Keratinocyte (primary cell): Measurements from ENCODE around the gene MAT1A. TPM values are rescaled to one million over a fixed set of nuclear protein-coding genes. Genes with fewer than 3 reads are reported as not detected.

Experiments
- DNase-seq: peaks from one replicate; pipeline ENCODE4 v3.0.0-alpha.2; 2011; ENCODE audit warnings: low read depth, missing footprints, low spot score
- FAIRE-seq: peaks from 2 replicates; lab custom pipeline; 2011; peaks lifted over from hg19 to GRCh38; lab: Jason Lieb, UNC
- H2AFZ ChIP-seq: 2 replicates; pipeline ENCODE4 v1.6.0; 2012; ENCODE audit warnings: low read length, control low read depth, inconsistent platforms; ENCODE audit not compliant: control insufficient read depth
- H3K27ac ChIP-seq: 2 replicates; pipeline ENCODE4 v1.5.1; 2011; ENCODE audit warnings: low read length; ENCODE audit not compliant: control insufficient read depth, insufficient read depth
- H3K27me3 ChIP-seq: 3 replicates; pipeline ENCODE4 v1.6.0; 2011; ENCODE audit warnings: low read length; ENCODE audit not compliant: control insufficient read depth, insufficient read depth; ENCODE audit errors: extremely low read depth
- H3K36me3 ChIP-seq, 2 experiments: 2 replicates in 1 of 2; 3 replicates in 1 of 2; pipeline ENCODE4 v1.5.1; 2011; ENCODE audit warnings: low read length in 2 of 2, mild to moderate bottlenecking in 1 of 2; ENCODE audit not compliant: control insufficient read depth in 2 of 2, insufficient read depth in 2 of 2; ENCODE audit errors: extremely low read depth in 1 of 2
- H3K4me1 ChIP-seq: 3 replicates; pipeline ENCODE4 v1.5.1; 2011; ENCODE audit warnings: low read length; ENCODE audit not compliant: control insufficient read depth, insufficient read depth; ENCODE audit errors: extremely low read depth
- H3K4me2 ChIP-seq: 3 replicates; pipeline ENCODE4 v1.6.0; 2011; ENCODE audit warnings: low read depth, low read length; ENCODE audit not compliant: control insufficient read depth, insufficient read depth; ENCODE audit errors: extremely low read depth
- H3K4me3 ChIP-seq, 3 experiments: fragments of 200-600 bp in 1 of 3; sonication (generic) in 1 of 3; 2 replicates in 2 of 3; 3 replicates in 1 of 3; pipeline ENCODE4 v1.5.1; 2011 to 2016; ENCODE audit warnings: low read length in 3 of 3, mild to moderate bottlenecking in 3 of 3, control low read depth in 2 of 3, inconsistent platforms in 1 of 3, low read depth in 1 of 3, mixed read lengths in 1 of 3, mixed run types in 1 of 3, moderate library complexity in 1 of 3; ENCODE audit not compliant: control insufficient read depth in 2 of 3, insufficient read depth in 2 of 3; ENCODE audit errors: extremely low read depth in 1 of 3
- H3K79me2 ChIP-seq: 2 replicates; pipeline ENCODE4 v1.6.0; 2012; ENCODE audit warnings: low read length; ENCODE audit not compliant: control insufficient read depth, insufficient read depth
- H3K9ac ChIP-seq: 3 replicates; pipeline ENCODE4 v1.6.0; 2011; ENCODE audit warnings: low read length; ENCODE audit not compliant: control insufficient read depth, insufficient read depth; ENCODE audit errors: extremely low read depth
- H3K9me1 ChIP-seq: 3 replicates; pipeline ENCODE4 v1.6.0; 2011; ENCODE audit warnings: low read length; ENCODE audit not compliant: control insufficient read depth, insufficient read depth; ENCODE audit errors: extremely low read depth
- H3K9me3 ChIP-seq: 2 replicates; pipeline ENCODE4 v1.5.1; 2012; ENCODE audit warnings: low read depth, low read length; ENCODE audit not compliant: control insufficient read depth
- H4K20me1 ChIP-seq: 3 replicates; pipeline ENCODE4 v1.6.0; 2011; ENCODE audit warnings: low read length; ENCODE audit not compliant: control insufficient read depth, insufficient read depth; ENCODE audit errors: extremely low read depth
- EZH2 ChIP-seq: IDR thresholded peaks from one replicate; pipeline ENCODE4 v1.6.1; 2012; ENCODE audit warnings: inconsistent platforms, mild to moderate bottlenecking, low read length, moderate library complexity
- dilution Hi-C: fragments of 300-500 bp; cut with MboI; formaldehyde crosslinking; loops from one replicate; pipeline ENCODE4 v1.7.0; 2020; ENCODE audit warnings: low sequenced_read_pairs; ENCODE audit not compliant: extremely low pct_ligation_motif_present
- polyA plus RNA-seq, 5 experiments: library from polyadenylated mRNA; depleted of rRNA in 3 of 5; stranded (reverse) in 3 of 5; stranded (forward) in 1 of 5; unstranded in 1 of 5; fragments of >200 nt; gene quantifications; 1 replicate in 1 of 5; 2 replicates in 3 of 5; 3 replicates in 1 of 5; pipeline versions ENCODE4 v1.2.1 to v1.2.3, GENCODE V29; 2011 to 2012; ENCODE audit warnings: missing spikeins in 2 of 5, low read depth in 1 of 5, low replicate concordance in 1 of 5
- TF ChIP-seq, protein P1 (sequence below), 3 experiments: IDR thresholded peaks in 1 of 3; conservative IDR thresholded peaks in 1 of 3; optimal IDR thresholded peaks in 1 of 3; 2 replicates in 2 of 3; 3 replicates in 1 of 3; pipeline versions ENCODE3 to v1.5.1; 2011; ENCODE audit warnings: low read length in 3 of 3, mild to moderate bottlenecking in 3 of 3, moderate library complexity in 2 of 3, control low read depth in 1 of 3, inconsistent platforms in 1 of 3; ENCODE audit not compliant: insufficient read depth in 2 of 3; ENCODE audit errors: extremely low read depth in 1 of 3

The MAT1A gene
- polyA plus RNA-seq, 1 donor (not counting 4 experiments of a cell fraction or from before 2014, with no cell fraction given) = 0.37 TPM

DNA sequence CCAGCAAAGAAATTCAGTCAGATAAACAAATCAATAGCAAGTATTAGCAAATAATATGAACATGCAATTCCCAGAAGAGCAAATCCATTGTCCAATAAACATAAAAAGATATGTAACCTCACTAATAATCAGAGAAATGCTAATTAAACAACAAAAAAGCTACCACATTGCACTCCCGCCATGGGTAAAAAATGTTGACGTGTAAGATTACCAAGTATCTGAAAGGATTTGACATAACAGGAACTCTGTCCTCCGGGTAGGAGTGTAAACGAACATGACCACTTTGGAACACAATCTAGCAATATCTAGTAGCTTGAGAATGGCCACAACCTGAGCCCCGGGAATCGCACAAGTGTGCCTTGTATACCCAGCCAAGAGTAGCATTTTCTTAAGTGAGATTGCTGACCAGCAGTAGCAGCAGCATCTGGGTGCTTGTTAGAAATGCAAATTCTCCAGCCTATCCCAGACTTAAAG lies 35.5 kb upstream of the MAT1A start:
- TF ChIP-seq, protein P1, sequence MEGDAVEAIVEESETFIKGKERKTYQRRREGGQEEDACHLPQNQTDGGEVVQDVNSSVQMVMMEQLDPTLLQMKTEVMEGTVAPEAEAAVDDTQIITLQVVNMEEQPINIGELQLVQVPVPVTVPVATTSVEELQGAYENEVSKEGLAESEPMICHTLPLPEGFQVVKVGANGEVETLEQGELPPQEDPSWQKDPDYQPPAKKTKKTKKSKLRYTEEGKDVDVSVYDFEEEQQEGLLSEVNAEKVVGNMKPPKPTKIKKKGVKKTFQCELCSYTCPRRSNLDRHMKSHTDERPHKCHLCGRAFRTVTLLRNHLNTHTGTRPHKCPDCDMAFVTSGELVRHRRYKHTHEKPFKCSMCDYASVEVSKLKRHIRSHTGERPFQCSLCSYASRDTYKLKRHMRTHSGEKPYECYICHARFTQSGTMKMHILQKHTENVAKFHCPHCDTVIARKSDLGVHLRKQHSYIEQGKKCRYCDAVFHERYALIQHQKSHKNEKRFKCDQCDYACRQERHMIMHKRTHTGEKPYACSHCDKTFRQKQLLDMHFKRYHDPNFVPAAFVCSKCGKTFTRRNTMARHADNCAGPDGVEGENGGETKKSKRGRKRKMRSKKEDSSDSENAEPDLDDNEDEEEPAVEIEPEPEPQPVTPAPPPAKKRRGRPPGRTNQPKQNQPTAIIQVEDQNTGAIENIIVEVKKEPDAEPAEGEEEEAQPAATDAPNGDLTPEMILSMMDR (optimal IDR thresholded peaks at IDR 0.05 in 1 of 3, IDR thresholded peaks at IDR 0.05 in 1 of 3, conservative IDR thresholded peaks at IDR 0.05 in 1 of 3; ENCODE audit: extremely low read depth in 1 of 3, insufficient read depth in 2 of 3, low read length in 3 of 3) = no peak
- no peak for TF ChIP-seq EZH2
- Histone ChIP-seq H3K4me3 (no peak overlapping the region), H3K27ac (no peak overlapping the region), H3K9me1 (no peaks in the 10 kb centered on the region), H3K27me3 (no peaks in the 10 kb centered on the region), H2AFZ (no peak overlapping the region), H3K9me3 (no peaks in the 10 kb centered on the region), H3K9ac (no peak overlapping the region), H3K4me2 (no peak overlapping the region), H4K20me1 (no peaks in the 10 kb centered on the region), H3K79me2 (no peaks in the 10 kb centered on the region), H3K36me3 (no peaks in the 10 kb centered on the region), H3K4me1 (no peaks in the 10 kb centered on the region)
- dilution Hi-C loops = no loop called here
- FAIRE-seq (no peak), DNase-seq (no peak)

DNA sequence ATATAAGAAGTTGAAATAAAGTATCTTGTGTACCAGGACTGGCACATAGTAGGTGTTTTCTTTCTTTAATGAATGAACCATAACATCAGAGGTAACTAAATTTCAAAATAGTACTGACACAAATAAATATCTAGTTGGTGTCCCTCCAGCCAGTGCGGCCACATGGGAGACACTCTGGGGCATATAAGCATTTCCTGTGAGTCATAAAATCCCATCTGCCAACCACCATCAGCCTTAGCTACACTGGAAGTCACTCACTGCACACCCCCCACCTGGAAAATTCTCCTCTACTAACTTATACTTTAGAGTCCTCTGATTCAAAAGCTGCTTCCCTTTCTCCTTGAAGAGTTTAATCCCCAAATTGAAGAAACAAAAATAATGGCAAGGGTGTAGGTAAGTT lies 34.6 kb upstream of the MAT1A start:
- DNase-seq = no peak
- no peak for FAIRE-seq
- Histone ChIP-seq H2AFZ (no peak overlapping the region), H3K9me1 (no peaks in the 10 kb centered on the region), H3K27me3 (no peaks in the 10 kb centered on the region), H3K4me1 (no peaks in the 10 kb centered on the region), H3K36me3 (no peaks in the 10 kb centered on the region), H3K4me3 (no peak overlapping the region), H3K9me3 (no peaks in the 10 kb centered on the region), H4K20me1 (no peaks in the 10 kb centered on the region), H3K4me2 (no peak overlapping the region), H3K27ac (no peak overlapping the region), H3K79me2 (no peaks in the 10 kb centered on the region), H3K9ac (no peak overlapping the region)
- dilution Hi-C loops = no loop called here
- TF ChIP-seq, protein P1 (optimal IDR thresholded peaks at IDR 0.05 in 1 of 3, IDR thresholded peaks at IDR 0.05 in 1 of 3, conservative IDR thresholded peaks at IDR 0.05 in 1 of 3; ENCODE audit: extremely low read depth in 1 of 3, insufficient read depth in 2 of 3, low read length in 3 of 3) = no peak
- no peak for TF ChIP-seq EZH2
